ENCODE data around the gene ZXDC. TPM values are rescaled to one million over a fixed set of nuclear protein-coding genes. Genes with fewer than 3 reads are reported as not detected.

The ZXDC gene
- total and polyA plus RNA-seq, 2 donors (not counting 1 experiment from before 2014, with no cell fraction given) = 38.9 to 70.9 TPM

DNA sequence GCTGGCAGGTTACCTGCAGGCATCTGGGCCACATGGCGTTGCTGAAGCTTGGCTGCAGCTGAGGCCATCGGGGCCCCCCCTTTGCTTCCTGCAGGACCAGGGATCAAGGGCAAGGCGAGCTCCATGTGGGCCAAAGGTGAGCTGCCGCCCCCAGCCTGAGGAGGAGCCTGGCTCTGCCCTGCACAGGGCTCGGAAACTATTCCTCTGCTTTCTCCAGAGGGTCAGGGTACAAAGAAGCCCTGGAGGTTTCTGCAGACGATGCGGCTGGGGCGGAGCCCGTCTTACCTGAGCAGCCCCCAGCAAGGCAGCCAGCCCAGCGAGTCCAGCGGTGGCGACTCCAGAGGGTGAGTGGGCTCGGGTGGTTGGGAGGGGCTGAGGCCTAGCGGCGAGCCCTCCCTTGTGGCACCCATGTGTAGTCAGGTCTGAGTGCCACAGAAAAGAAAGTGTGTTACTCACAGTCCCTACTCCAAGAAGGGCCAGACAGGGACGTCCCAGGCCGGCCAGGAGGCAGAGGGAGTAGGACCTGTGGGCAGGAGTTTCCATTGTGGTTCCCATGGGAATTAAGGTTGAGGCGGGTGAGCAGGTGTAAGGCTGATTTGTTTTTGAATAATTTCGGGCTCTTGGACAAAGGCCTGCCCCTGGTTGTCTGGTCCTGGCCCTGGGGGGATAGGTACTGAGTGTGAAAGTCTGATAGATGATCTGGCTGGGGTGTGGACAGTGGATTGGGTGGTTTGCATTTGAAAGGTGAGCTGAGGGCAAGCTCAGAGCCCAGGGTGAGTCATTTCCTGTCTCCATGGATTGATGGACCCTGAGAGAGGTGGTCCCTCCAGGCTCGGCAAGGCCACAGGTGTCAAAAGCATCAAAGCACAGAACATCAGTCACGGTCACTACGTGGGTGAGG lies 55.6 kb downstream of the ZXDC start:
- Histone ChIP-seq H3K4me2 (replicated peaks; ENCODE audit: low read depth, low read length, poor library complexity, severe bottlenecking) (no peak overlapping the region), H3K27me3 (replicated peaks in 1 of 4; ENCODE audit: control extremely low read depth in 1 of 4, control insufficient read depth in 3 of 4, insufficient read depth in 4 of 4, low read length in 3 of 4) (peaks cover 0 to 3% (median 0%) of the 10 kb centered on the region in 4 experiments), H3K9me3 (ENCODE audit: control extremely low read depth in 1 of 3, control insufficient read depth in 2 of 3, insufficient read depth in 1 of 3, low read length in 2 of 3) (peaks cover 0 to 8% (median 0%) of the 10 kb centered on the region in 3 donors), H3K27ac (ENCODE audit: low read length in 2 of 2) (no peak overlapping the region), H3K9ac (ENCODE audit: low read length) (no peak overlapping the region), H3K4me3 (ENCODE audit: control extremely low read depth in 1 of 5, extremely low read depth in 1 of 5, insufficient read depth in 1 of 5, low read depth in 2 of 5, low read length in 4 of 5) (no peak overlapping the region), H3K79me2 (ENCODE audit: control insufficient read depth, insufficient read depth, low read length) (no peaks in the 10 kb centered on the region), H2AFZ (ENCODE audit: insufficient read depth, low read depth, low read length, poor library complexity, severe bottlenecking) (no peak overlapping the region), H3K4me1 (ENCODE audit: control insufficient read depth in 2 of 2, insufficient read depth in 2 of 2, low read length in 2 of 2) (no peaks in the 10 kb centered on the region), H3K36me3 (replicated peaks in 1 of 2; ENCODE audit: control extremely low read depth in 1 of 2, control insufficient read depth in 1 of 2, extremely low read depth in 1 of 2, insufficient read depth in 2 of 2, low read length in 1 of 2) (no peaks in the 10 kb centered on the region), H4K20me1 (ENCODE audit: control insufficient read depth, insufficient read depth, low read length, poor library complexity, severe bottlenecking) (no peaks in the 10 kb centered on the region)
- Mint-ChIP-seq H3K4me1 (no peaks in the 10 kb centered on the region), H3K27me3 (peaks cover 9% of the 10 kb centered on the region), H3K27ac (no peak overlapping the region), H3K4me3 (no peak overlapping the region), H3K9me3 (ENCODE audit: insufficient read depth) (no peaks in the 10 kb centered on the region)
- DNase-seq (no peak), ATAC-seq (ENCODE audit: low read depth) (no peak)
- TF ChIP-seq EZH2 (IDR thresholded peaks at IDR 0.05; ENCODE audit: borderline replicate concordance, insufficient read depth, low read depth, low read length, poor library complexity, severe bottlenecking) = no peak
- TF ChIP-seq, protein P1, sequence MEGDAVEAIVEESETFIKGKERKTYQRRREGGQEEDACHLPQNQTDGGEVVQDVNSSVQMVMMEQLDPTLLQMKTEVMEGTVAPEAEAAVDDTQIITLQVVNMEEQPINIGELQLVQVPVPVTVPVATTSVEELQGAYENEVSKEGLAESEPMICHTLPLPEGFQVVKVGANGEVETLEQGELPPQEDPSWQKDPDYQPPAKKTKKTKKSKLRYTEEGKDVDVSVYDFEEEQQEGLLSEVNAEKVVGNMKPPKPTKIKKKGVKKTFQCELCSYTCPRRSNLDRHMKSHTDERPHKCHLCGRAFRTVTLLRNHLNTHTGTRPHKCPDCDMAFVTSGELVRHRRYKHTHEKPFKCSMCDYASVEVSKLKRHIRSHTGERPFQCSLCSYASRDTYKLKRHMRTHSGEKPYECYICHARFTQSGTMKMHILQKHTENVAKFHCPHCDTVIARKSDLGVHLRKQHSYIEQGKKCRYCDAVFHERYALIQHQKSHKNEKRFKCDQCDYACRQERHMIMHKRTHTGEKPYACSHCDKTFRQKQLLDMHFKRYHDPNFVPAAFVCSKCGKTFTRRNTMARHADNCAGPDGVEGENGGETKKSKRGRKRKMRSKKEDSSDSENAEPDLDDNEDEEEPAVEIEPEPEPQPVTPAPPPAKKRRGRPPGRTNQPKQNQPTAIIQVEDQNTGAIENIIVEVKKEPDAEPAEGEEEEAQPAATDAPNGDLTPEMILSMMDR (IDR thresholded peaks at IDR 0.05) = no peak
- 89% methylated on average over 19 of the region's 22 CpGs for WGBS (ENCODE audit: insufficient coverage)
- intact Hi-C loops (cut with micrococcal nuclease) = no loop called here
- ChIA-PET POLR2A (no interaction called here), CTCF (no interaction called here)

DNA sequence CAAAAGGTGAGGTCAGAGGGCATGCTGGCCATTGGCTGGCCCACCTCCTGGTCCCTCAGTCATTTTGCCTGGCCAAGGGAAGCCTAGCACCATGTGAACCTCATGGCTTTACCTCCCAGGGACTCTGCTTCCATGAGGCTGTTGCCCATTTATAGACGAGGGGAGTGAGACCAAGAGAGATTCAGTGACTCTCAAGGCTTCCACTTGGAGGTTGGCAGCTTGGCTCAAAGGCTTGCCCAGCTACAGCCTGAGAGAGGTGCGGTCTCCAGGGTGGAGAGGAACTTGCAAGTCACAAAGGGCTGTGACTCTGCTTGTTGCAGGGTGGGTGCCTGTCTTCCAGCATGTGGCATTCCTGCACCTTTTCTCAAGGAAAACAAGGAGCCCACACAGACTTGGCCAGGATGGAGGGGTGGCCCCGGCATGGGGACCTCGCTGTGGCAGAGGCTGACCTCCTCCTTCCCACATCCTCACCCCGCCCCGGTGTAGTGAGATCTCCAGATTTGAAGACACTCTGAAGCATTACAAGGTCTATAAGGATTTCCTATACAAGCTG lies 56.5 kb downstream of the ZXDC start:
- Histone ChIP-seq H3K27me3 (replicated peaks in 1 of 4; ENCODE audit: control extremely low read depth in 1 of 4, control insufficient read depth in 3 of 4, insufficient read depth in 4 of 4, low read length in 3 of 4) (peaks cover 0 to 10% (median 0%) of the 10 kb centered on the region in 4 experiments), H3K4me3 (ENCODE audit: control extremely low read depth in 1 of 5, extremely low read depth in 1 of 5, insufficient read depth in 1 of 5, low read depth in 2 of 5, low read length in 4 of 5) (no peak overlapping the region), H2AFZ (ENCODE audit: insufficient read depth, low read depth, low read length, poor library complexity, severe bottlenecking) (no peak overlapping the region), H3K9ac (ENCODE audit: low read length) (no peak overlapping the region), H3K9me3 (ENCODE audit: control extremely low read depth in 1 of 3, control insufficient read depth in 2 of 3, insufficient read depth in 1 of 3, low read length in 2 of 3) (peaks cover 0 to 3% (median 0%) of the 10 kb centered on the region in 3 donors), H3K4me1 (ENCODE audit: control insufficient read depth in 2 of 2, insufficient read depth in 2 of 2, low read length in 2 of 2) (no peaks in the 10 kb centered on the region), H3K36me3 (replicated peaks in 1 of 2; ENCODE audit: control extremely low read depth in 1 of 2, control insufficient read depth in 1 of 2, extremely low read depth in 1 of 2, insufficient read depth in 2 of 2, low read length in 1 of 2) (no peaks in the 10 kb centered on the region), H3K4me2 (replicated peaks; ENCODE audit: low read depth, low read length, poor library complexity, severe bottlenecking) (no peak overlapping the region), H4K20me1 (ENCODE audit: control insufficient read depth, insufficient read depth, low read length, poor library complexity, severe bottlenecking) (no peaks in the 10 kb centered on the region), H3K79me2 (ENCODE audit: control insufficient read depth, insufficient read depth, low read length) (no peaks in the 10 kb centered on the region), H3K27ac (ENCODE audit: low read length in 2 of 2) (no peak overlapping the region)
- Mint-ChIP-seq H3K27ac (no peak overlapping the region), H3K4me3 (no peak overlapping the region), H3K4me1 (no peaks in the 10 kb centered on the region), H3K27me3 (peaks cover 18% of the 10 kb centered on the region), H3K9me3 (ENCODE audit: insufficient read depth) (no peaks in the 10 kb centered on the region)
- no peak for DNase-seq
- WGBS (ENCODE audit: insufficient coverage) = 80% methylated on average over 5 of the region's 6 CpGs
- TF ChIP-seq, protein P1 (IDR thresholded peaks at IDR 0.05) = no peak
- TF ChIP-seq EZH2 (IDR thresholded peaks at IDR 0.05; ENCODE audit: borderline replicate concordance, insufficient read depth, low read depth, low read length, poor library complexity, severe bottlenecking) = no peak
- ChIA-PET CTCF (no interaction called here), POLR2A (no interaction called here)
- intact Hi-C loops (cut with micrococcal nuclease) = no loop called here
- ATAC-seq (ENCODE audit: low read depth) = no peak
